ACC112 (cell line): ENCODE results near the gene ZNF737.
A peak's percentile ranks its signal among the peaks of the same experiment; 100 is the strongest.
"Not testable (repeated sequence)": the region's sequence is repeated elsewhere in the genome, so short reads cannot be mapped to it uniquely, and the experiment has no call there.

Experiments
- H2AFZ ChIP-seq: fragments of 200-600 bp; sonication (generic); one replicate; pipeline ENCODE4 v1.6.0; 2017; ENCODE audit warnings: antibody characterized with exemption, low read length; ENCODE audit not compliant: unreplicated experiment
- H3K27ac ChIP-seq: fragments of 200-600 bp; sonication (generic); 2 replicates; pipeline ENCODE4 v1.5.1; 2014; ENCODE audit warnings: low read depth, mild to moderate bottlenecking, antibody characterized with exemption, low read length, moderate library complexity
- H3K27me3 ChIP-seq: fragments of 200-600 bp; sonication (generic); 2 replicates; pipeline ENCODE4 v1.6.1; 2014; ENCODE audit warnings: mild to moderate bottlenecking, antibody characterized with exemption, low read length, moderate library complexity, mixed read lengths; ENCODE audit not compliant: insufficient read depth
- H3K36me3 ChIP-seq: fragments of 200-600 bp; sonication (generic); 2 replicates; pipeline ENCODE4 v1.6.1; 2016; ENCODE audit warnings: mild to moderate bottlenecking, antibody characterized with exemption, low read length, moderate library complexity, mixed read lengths; ENCODE audit not compliant: insufficient read depth
- H3K4me1 ChIP-seq: fragments of 200-600 bp; sonication (generic); one replicate; pipeline ENCODE4 v1.6.1; 2016; ENCODE audit warnings: low read length, mixed read lengths; ENCODE audit not compliant: insufficient read depth, unreplicated experiment, control insufficient read depth
- H3K4me3 ChIP-seq: fragments of 200-600 bp; sonication (generic); 2 replicates; pipeline ENCODE4 v1.5.1; 2014; ENCODE audit warnings: mild to moderate bottlenecking, low read depth, low read length
- H3K79me2 ChIP-seq: fragments of 200-600 bp; sonication (generic); one replicate; pipeline ENCODE4 v1.6.0; 2016; ENCODE audit warnings: low read length; ENCODE audit not compliant: control insufficient read depth, unreplicated experiment, insufficient read depth

ZNF737 gene

DNA sequence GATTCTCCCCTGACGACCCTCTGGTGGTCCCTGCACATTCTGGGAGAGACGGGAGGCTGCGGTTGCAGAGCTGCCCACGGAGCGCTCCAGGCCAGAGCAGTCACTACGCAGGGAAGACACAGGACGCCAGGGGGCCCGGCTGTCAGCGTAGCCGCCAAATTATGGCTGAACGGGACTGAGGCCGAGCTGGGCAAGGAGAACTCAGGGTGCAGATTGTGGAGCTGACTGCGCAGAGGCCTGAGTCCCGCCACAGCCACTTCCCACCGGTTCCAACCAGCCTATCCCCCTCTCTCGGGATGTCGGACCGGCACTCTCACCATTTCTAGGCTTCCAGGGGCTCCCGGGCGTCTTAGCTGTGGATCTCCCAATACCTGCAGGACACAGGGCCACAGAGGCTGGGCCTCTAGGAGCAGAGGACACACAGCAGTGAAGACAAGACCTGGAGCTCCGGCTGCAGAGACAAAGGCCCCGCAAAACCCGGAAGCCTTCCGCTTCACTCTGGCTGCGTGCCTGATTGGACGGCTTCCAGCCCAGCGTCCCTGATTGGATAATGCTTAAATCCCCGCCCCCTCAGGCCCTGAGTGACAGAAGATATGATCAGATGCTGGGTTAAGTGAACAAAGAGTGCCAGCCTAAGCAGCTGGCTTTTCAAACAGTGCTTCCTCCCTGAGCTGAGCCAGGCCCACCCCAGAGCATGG lies at the start of gene ZNF737:
ZNF737 (minus strand) TSS at position 461 of the 698 bp plus-strand sequence; CDS start at position 320, 141 bp downstream.
- Histone ChIP-seq H2AFZ (peak within 1 kb of the TSS; percentile 56), H3K36me3 (no peaks in the 10 kb centered on the region), H3K27me3 (no peaks in the 10 kb centered on the region), H3K79me2 (peaks cover 5% of the 10 kb centered on the region), H3K4me1 (no peaks in the 10 kb centered on the region), H3K27ac (peak within 1 kb of the TSS; percentile 84), H3K4me3 (peak within 1 kb of the TSS; percentile 89)

DNA sequence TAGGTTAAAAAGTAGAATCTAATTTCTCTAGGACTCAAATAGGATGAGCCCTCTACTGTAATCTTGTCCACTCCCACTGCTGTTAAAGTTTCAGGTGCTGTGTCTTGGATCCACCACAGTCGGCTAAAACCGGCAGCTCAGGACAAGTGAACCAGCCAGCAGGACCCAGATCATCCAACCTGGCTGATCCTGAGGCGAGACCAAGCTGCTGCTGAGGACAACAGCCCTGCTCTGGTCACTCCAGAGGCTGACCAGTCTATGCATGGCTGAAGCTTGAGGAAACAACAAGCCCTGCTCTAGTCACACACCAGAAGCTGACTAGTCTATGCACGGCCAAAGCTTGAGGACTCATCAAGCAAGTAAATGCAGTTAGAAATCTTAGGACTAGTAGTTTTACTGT lies 49.4 kb upstream of the ZNF737 start:
- H3K4me3 ChIP-seq, H3K27ac ChIP-seq, H3K4me1 ChIP-seq, H3K27me3 ChIP-seq, H3K79me2 ChIP-seq, H3K36me3 ChIP-seq, H2AFZ ChIP-seq: not testable (repeated sequence)

DNA sequence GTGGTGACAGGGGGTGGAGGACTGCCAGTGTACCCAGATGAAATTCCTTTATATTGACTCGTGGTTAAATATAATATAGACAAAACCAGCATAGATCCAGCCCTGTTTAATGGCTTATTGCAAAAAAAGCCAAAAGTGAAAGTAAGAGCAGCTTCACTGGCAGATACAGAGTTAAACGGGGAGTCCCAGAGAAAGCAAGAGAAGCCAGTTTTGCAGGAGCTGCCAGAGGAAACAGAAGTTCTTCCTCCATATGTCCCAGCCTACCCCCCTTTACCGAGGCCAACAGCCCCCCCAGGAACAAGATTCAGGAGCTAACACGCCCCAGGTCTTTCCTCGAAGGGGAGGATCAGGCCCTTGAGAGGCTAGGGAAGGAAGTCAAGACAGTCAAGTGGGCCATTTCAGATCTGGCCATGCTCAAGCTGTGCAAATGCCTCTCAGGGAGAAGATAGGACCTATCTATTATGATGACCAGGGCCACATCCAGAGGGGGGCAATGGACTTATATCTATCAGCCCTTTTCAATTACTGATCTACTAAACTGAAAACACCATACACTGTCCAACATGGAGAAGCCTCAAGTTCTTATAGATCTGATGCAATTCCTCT lies 47.2 kb upstream of the ZNF737 start:
- Histone ChIP-seq H3K27ac (no peak overlapping the region), H2AFZ (peak overlapping the region; percentile 85), H3K27me3 (no peaks in the 10 kb centered on the region), H3K36me3 (no peaks in the 10 kb centered on the region), H3K4me3 (peak overlapping the region; percentile 73), H3K79me2 (no peaks in the 10 kb centered on the region), H3K4me1 (no peaks in the 10 kb centered on the region)

DNA sequence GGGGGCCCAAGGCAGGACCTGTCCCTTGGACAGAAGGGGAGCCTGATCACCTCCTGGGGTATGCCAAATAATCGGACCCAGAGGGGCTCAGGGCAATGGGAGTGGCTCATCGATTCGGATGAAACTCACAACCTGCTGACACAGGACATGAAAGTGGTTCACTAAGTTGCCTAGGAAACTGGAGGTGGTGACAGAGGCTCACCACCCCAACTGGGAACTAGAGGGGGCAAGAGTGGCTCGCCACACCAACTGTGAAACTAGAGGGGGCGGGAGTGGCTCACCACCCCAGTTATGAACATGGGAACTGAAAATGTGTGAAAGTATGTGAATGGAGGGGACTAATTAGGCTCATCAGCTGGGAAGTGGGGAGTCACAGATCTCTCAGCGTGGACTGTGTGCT lies 46.3 kb upstream of the ZNF737 start:
- no peaks in the 10 kb centered on the region for H3K79me2 ChIP-seq
- H2AFZ ChIP-seq = peak overlapping the region; percentile 68
- H3K4me3 ChIP-seq = peak overlapping the region; percentile 73
- H3K4me1 ChIP-seq = no peaks in the 10 kb centered on the region
- H3K27ac ChIP-seq = no peak overlapping the region
- no peaks in the 10 kb centered on the region for H3K36me3 ChIP-seq
- H3K27me3 ChIP-seq = no peaks in the 10 kb centered on the region

DNA sequence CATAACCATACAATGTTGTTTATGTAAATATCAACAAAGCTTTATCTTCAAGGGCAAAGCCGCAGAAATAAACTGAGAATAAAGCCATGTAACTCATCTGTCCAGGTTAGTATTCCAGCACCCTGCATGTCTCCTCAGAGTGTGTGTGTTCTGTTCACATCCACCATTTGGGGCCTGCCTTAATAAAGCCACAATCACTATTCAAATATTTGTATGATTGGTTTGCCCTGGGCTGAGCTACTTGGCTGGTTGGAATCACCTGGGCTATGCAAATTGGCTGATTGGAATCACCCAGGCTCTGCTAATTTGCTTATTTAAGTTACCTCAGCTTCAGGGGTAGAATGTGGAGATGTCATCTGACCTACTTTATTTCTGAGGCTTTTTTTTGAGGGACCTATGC lies 42.4 kb upstream of the ZNF737 start:
- H3K36me3 ChIP-seq = no peaks in the 10 kb centered on the region
- H3K27me3 ChIP-seq = no peaks in the 10 kb centered on the region
- no peaks in the 10 kb centered on the region for H3K4me1 ChIP-seq
- no peak overlapping the region for H3K27ac ChIP-seq
- H3K4me3 ChIP-seq = no peak overlapping the region
- no peak overlapping the region for H2AFZ ChIP-seq
- H3K79me2 ChIP-seq = no peaks in the 10 kb centered on the region

DNA sequence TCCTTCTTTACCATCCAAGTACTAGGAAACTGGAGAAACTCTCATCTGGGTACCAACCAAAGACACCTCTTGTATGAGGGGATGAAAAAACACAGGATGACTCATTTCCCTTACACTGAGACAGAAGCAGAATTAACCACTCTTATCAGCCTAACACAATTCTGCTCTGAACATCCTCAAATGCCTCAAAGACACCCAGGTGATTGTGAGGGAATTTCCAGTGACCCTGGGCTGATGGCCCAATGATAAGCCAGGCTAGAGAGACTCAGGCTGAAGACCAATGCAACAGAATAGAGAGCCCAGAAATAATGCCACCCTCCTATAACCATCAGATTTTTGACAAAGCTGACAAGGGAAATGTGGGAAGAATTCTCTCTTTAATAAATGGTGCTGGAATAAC lies 7.0 kb downstream of the ZNF737 start:
- Histone ChIP-seq H3K79me2 (peaks cover 8% of the 10 kb centered on the region), H3K27me3 (no peaks in the 10 kb centered on the region), H2AFZ (no peak overlapping the region), H3K4me3 (no peak overlapping the region), H3K36me3 (no peaks in the 10 kb centered on the region; the same call in 1 of the 2 replicates), H3K27ac (no peak overlapping the region), H3K4me1 (no peaks in the 10 kb centered on the region)

DNA sequence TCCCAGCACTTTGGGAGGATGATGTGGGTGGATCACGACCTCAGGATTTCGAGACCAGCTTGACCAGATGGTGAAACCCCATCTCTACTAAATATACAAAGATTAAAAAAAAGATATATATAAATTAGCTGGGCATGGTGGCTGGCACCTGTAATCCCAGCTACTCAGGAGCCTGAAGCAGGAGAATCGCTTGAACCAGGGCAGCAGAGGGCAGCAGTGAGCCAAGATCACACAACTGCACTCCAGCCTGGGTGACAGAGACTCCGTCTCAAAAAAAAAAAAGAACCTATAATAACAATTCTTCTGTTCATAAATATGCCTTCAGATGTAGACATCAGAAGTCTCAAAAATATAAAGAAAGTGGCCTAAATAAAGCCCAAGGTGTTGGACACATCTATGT lies 7.6 kb downstream of the ZNF737 start:
- no peaks in the 10 kb centered on the region for H3K27me3 ChIP-seq
- H3K4me1 ChIP-seq = no peaks in the 10 kb centered on the region
- peaks cover 8% of the 10 kb centered on the region for H3K79me2 ChIP-seq
- H3K27ac ChIP-seq = no peak overlapping the region
- no peak overlapping the region for H3K4me3 ChIP-seq
- H3K36me3 ChIP-seq = peaks cover 3% of the 10 kb centered on the region; the same call in 1 of the 2 replicates
- no peak overlapping the region for H2AFZ ChIP-seq

DNA sequence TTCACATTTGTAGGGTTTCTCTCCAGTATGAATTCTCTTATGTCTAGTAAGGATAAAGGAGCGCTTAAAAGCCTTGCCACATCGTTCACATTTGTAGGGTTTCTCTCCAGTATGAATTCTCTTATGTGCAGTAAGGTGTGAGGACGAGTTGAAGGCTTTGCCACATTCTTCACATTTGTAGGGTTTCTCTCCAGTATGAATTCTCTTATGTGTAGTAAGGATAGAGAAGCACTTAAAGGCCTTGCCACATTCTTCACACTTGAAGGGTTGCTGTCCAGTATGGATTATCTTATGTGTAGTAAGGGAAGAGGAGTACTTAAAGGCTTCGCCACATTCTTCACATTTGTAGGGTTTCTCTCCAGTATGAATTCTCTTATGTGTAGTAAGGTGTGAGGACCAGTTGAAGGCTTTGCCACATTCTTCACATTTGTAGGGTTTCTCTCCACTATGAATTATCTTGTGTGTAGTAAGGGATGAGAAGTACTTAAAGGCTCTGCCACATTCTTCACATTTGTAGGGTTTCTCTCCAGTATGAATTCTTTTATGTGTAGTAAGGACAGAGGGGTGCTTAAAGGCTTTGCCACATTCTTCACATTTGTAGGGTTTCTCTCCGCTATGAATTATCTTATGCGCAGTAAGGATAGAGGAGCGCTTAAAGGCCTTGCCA lies 20.8 kb downstream of the ZNF737 start:
- H3K27me3 ChIP-seq, H3K27ac ChIP-seq, H2AFZ ChIP-seq, H3K4me3 ChIP-seq, H3K4me1 ChIP-seq, H3K79me2 ChIP-seq: not testable (repeated sequence)
- H3K36me3 ChIP-seq = peaks cover 51% of the 10 kb centered on the region

DNA sequence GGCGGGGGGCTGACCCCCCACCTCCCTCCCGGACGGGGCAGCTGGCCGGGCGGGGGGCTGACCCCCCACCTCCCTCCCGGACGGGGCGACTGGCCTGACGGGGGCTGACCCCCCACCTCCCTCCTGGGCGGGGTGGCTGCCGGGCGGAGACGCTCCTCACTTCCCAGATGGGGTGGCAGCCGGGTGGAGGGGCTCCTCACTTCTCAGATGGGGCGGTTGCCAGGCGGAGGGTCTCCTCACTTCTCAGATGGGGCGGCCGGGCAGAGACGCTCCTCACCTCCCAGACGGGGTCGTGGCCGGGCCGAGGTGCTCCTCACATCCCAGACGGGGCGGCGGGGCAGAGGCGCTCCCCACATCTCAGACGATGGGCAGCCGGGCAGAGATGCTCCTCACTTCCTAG lies 35.3 kb downstream of the ZNF737 start:
- not testable (repeated sequence) for H2AFZ ChIP-seq, H3K27ac ChIP-seq, H3K4me1 ChIP-seq, H3K4me3 ChIP-seq, H3K79me2 ChIP-seq, H3K36me3 ChIP-seq, H3K27me3 ChIP-seq

DNA sequence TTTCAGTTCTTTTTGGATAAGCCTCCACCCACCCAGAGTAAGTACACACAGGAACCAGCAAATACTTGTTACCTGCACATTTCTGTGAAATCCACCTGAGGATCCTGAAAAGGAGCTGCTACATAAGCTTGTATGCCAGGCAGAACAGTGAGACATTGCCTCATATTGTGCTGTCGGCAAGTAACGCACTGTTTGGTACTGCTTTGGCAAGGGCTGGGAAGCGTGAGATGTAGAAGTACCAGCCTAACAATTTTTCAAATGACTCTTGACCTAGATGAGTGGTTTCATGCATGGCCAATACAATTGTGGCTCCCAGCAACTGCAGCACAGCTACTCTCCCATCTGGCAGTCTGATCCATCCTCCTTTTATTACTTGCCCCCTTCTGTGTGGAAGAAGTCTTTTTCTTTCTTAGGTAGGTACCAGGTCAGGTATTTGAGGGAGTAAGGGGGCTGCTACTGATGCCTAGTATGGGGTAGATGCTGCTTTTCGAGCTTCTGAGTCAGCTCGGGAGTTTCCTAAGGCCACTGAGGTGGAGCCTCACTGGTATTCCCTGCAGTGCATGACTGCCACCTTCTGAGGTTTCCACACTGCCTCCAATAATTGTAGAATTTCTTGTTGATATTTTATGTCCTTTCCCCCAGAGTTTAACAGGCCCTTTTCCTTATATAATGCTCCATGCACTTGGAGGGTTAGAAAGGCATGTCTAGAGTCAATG lies 52.2 kb downstream of the ZNF737 start:
- no peaks in the 10 kb centered on the region for H3K4me1 ChIP-seq
- H3K36me3 ChIP-seq = no peaks in the 10 kb centered on the region
- H3K27ac ChIP-seq = no peak overlapping the region
- H2AFZ ChIP-seq = no peak overlapping the region
- H3K27me3 ChIP-seq = no peaks in the 10 kb centered on the region
- no peaks in the 10 kb centered on the region for H3K79me2 ChIP-seq
- H3K4me3 ChIP-seq = no peak overlapping the region
